Peyer's patch (tissue), 4 donors: ENCODE data around the gene CIAO2A.

Experiments used
- POLR2A ChIP-seq, 2 donors: fragments of 450-650 bp; IDR thresholded peaks; one replicate each; pipeline ENCODE4 v1.5.1; 2017; ENCODE audit warnings: antibody characterized with exemption in 2 of 2, mild to moderate bottlenecking in 2 of 2, moderate library complexity in 2 of 2
- TF ChIP-seq, protein P1 (sequence below), 6 experiments: fragments of 450-650 bp in 4 of 6; fragments of 200-600 bp in 2 of 6; sonication (generic) in 1 of 6; IDR thresholded peaks; one replicate each; pipeline ENCODE4 v1.5.1; 2017 to 2019; ENCODE audit warnings: antibody characterized with exemption in 6 of 6, mild to moderate bottlenecking in 3 of 6, moderate library complexity in 1 of 6

DNA sequence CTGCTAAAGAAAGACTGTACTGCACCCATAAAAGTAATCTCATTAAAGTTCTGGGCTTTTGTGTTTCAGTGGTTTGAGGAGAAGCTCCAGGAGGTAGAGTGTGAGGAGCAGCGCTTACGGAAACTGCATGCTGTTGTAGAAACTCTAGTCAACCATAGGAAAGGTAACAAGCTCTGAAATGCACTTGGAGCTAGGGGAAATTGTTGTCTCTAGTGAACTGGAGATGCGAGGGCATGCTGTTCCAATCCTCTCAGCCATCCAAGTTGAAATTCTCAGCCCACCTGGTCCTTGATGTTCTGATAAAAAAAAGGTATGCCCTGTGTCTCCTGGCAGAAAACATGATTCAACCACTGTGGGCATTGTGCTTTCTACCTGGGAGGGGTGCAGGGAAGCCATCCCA, 36.5 kb upstream of the CIAO2A start:
- TF ChIP-seq, protein P1, sequence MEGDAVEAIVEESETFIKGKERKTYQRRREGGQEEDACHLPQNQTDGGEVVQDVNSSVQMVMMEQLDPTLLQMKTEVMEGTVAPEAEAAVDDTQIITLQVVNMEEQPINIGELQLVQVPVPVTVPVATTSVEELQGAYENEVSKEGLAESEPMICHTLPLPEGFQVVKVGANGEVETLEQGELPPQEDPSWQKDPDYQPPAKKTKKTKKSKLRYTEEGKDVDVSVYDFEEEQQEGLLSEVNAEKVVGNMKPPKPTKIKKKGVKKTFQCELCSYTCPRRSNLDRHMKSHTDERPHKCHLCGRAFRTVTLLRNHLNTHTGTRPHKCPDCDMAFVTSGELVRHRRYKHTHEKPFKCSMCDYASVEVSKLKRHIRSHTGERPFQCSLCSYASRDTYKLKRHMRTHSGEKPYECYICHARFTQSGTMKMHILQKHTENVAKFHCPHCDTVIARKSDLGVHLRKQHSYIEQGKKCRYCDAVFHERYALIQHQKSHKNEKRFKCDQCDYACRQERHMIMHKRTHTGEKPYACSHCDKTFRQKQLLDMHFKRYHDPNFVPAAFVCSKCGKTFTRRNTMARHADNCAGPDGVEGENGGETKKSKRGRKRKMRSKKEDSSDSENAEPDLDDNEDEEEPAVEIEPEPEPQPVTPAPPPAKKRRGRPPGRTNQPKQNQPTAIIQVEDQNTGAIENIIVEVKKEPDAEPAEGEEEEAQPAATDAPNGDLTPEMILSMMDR (IDR thresholded peaks at IDR 0.05): no peak
- no peak for TF ChIP-seq POLR2A (IDR thresholded peaks at IDR 0.05)
